ENCODE measurements around the gene YTHDF2. TPM values are rescaled to one million over a fixed set of nuclear protein-coding genes. Genes with fewer than 3 reads are reported as not detected.

The YTHDF2 gene
- total and polyA plus RNA-seq, 2 donors = 33.6 to 54.9 TPM

DNA sequence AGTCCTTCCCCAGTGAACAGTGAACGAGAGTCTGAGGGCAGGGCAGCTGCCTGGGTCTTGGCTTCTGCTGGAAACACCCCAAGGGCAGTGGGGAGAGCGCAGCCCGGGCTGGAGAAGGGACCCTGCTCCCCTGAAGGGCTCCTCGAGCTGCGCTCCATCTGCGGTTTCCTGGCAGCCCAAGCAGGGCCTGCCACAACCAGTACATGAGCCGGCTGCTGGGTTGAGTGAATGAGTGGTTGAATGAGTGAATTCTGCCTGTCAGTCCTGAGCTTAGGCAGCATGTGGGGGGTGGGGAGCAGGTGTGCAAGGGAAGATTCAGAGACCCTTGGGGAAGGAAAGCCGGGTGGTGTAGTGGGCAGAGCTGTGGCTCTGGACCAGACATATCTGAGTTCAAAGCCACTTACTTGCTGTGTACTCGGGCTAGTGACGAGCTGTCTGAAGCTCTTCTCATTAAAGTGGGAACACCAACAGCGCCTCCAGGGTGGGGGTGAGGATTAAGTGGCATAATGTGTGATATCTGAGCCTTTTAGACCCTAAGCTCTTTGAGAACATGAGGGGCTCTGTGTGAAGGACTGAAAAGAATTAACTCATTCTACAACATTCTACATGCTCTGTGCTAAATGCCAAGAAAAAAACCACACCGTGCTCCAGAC is 78.9 kb downstream of the YTHDF2 start:
- H3K27ac ChIP-seq (ENCODE audit: low read depth) = no peak overlapping the region
- no peak overlapping the region for H3K4me3 ChIP-seq (ENCODE audit: low read depth, low read length)
- no peaks in the 10 kb centered on the region for H3K36me3 ChIP-seq (ENCODE audit: insufficient read depth)
- no peak for DNase-seq (ENCODE audit: extremely low spot score)
- 22% methylated on average over 12 of the region's 12 CpGs for WGBS
- H3K4me1 ChIP-seq (ENCODE audit: insufficient read depth) = peaks cover 2% of the 10 kb centered on the region

- no peaks in the 10 kb centered on the region for H3K36me3 ChIP-seq (ENCODE audit: insufficient read depth)
- 75% methylated on average over 7 of the region's 7 CpGs for WGBS
- no peaks in the 10 kb centered on the region for H3K4me1 ChIP-seq (ENCODE audit: insufficient read depth)
- H3K4me3 ChIP-seq (ENCODE audit: low read depth, low read length) = no peak overlapping the region
- H3K27ac ChIP-seq (ENCODE audit: low read depth) = no peak overlapping the region
- DNase-seq (ENCODE audit: extremely low spot score) = no peak
Measured at GRCh38 chr1:28817133-28817532, 80.4 kb downstream of the YTHDF2 start.

DNA sequence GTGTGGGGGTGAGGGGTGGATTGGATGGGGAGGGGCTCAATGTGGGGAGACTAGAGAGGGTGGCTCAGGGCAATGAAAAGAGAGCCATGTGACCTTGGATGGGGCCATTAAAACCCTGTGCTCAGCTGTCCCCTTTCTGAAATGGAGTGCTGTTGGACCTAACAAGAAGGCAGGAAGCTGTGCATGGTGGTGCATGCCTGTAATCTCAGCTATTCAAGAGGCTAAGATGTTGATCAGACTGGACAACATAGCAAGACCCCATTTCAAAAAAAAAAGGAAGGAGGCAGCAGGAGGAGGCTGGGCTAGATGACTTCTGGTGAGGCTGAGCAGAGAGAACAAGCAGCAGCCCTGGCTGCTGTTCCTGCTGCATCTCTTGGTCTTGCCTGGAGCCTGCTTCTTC is 82.3 kb downstream of the YTHDF2 start:
- H3K4me1 ChIP-seq (ENCODE audit: insufficient read depth) = no peaks in the 10 kb centered on the region
- no peak for DNase-seq (ENCODE audit: extremely low spot score)
- H3K27ac ChIP-seq (ENCODE audit: low read depth) = no peak overlapping the region
- H3K4me3 ChIP-seq (ENCODE audit: low read depth, low read length) = no peak overlapping the region
- no peaks in the 10 kb centered on the region for H3K36me3 ChIP-seq (ENCODE audit: insufficient read depth)

Small RNA genes lying within 50 kb of the gene (small RNA-seq; reads per million reads assigned to genes)
- not detected for gene RF00422

Other genes starting within 250 kb of the YTHDF2 start
- 17.2 TPM for gene RCC1, start 230.9 kb upstream of the YTHDF2 start, total RNA-seq
- 20.4 TPM for gene RCC1, start 230.9 kb upstream of the YTHDF2 start, polyA plus RNA-seq
- 35.7 TPM for gene TRNAU1AP, start 183.9 kb upstream of the YTHDF2 start, total RNA-seq
- gene TRNAU1AP, start 183.9 kb upstream of the YTHDF2 start, polyA plus RNA-seq = 21.8 TPM
- 6.1 TPM for gene RAB42, start 144.7 kb upstream of the YTHDF2 start, total RNA-seq
- gene RAB42, start 144.7 kb upstream of the YTHDF2 start, polyA plus RNA-seq = 2.5 TPM
- 25.6 TPM for gene TAF12, start 93.9 kb upstream of the YTHDF2 start, total RNA-seq
- gene TAF12, start 93.9 kb upstream of the YTHDF2 start, polyA plus RNA-seq = 23.8 TPM
- gene RNU11, start 88.3 kb upstream of the YTHDF2 start, total RNA-seq = not detected
- gene RNU11, start 88.3 kb upstream of the YTHDF2 start, polyA plus RNA-seq = not detected
- 8.7 TPM for gene GMEB1, start 68.2 kb upstream of the YTHDF2 start, total RNA-seq
- 7.4 TPM for gene GMEB1, start 68.2 kb upstream of the YTHDF2 start, polyA plus RNA-seq
- gene OPRD1, start 75.2 kb downstream of the YTHDF2 start, total RNA-seq = 0.05 TPM
- not detected for gene OPRD1, start 75.2 kb downstream of the YTHDF2 start, polyA plus RNA-seq
- gene EPB41, start 177.6 kb downstream of the YTHDF2 start, total RNA-seq = 37.4 TPM
- 11.0 TPM for gene EPB41, start 177.6 kb downstream of the YTHDF2 start, polyA plus RNA-seq

Measured in urinary bladder (tissue), 4 donors.